GM21526 (cell line): ENCODE results near the gene CLDN15.
"Not testable (repeated sequence)": the region's sequence is repeated elsewhere in the genome, so short reads cannot be mapped to it uniquely, and the experiment has no call there.

Source experiments
- ATAC-seq: cut with Tn5 transposase; IDR thresholded peaks from one replicate; pipeline ENCODE4 v1.9.1; 2021; ENCODE audit warnings: moderate library complexity; ENCODE audit not compliant: unreplicated experiment, low FRiP score

The CLDN15 gene

GRCh38 chr7:101200862-101201599 lies 36.6 kb downstream of the CLDN15 start, which contains the start of gene MOGAT3:
Gene MOGAT3 (minus strand): TSS chr7:101201036. CDS start chr7:101200854, 182 bp downstream.
- ATAC-seq, result no peak

GRCh38 chr7:101200504-101200861 lies 37.1 kb downstream of the CLDN15 start:
- ATAC-seq, result no peak

- ATAC-seq, result not testable (repeated sequence)
These were observed 38.1 kb downstream of the CLDN15 start for GRCh38 chr7:101199522-101199921.

GRCh38 chr7:101198476-101198875 lies 39.1 kb downstream of the CLDN15 start:
- no peak for ATAC-seq

- ATAC-seq, result no peak
These were observed 39.6 kb downstream of the CLDN15 start for GRCh38 chr7:101197991-101198390.

- ATAC-seq, result no peak
These were observed 41.7 kb downstream of the CLDN15 start for GRCh38 chr7:101195884-101196283.

- ATAC-seq, result no peak
These were observed 48.5 kb downstream of the CLDN15 start for GRCh38 chr7:101189109-101189508.

- ATAC-seq, result no peak
These were observed 50.7 kb downstream of the CLDN15 start for GRCh38 chr7:101186844-101187428.

- ATAC-seq, result no peak
These were observed 51.4 kb downstream of the CLDN15 start for GRCh38 chr7:101186194-101186593.

- ATAC-seq, result no peak
These were observed 52.3 kb downstream of the CLDN15 start for GRCh38 chr7:101185258-101185839.
